MG63 (cell line): Measurements from ENCODE around the gene NKX1-1. TPM values are rescaled to one million over a fixed set of nuclear protein-coding genes. Genes with fewer than 3 reads are reported as not detected.

Source experiments
- DNase-seq: peaks from one replicate; pipeline ENCODE4 v3.0.0-alpha.2; 2020
- H3K27me3 ChIP-seq: fragments of 250-450 bp; sonication (Bioruptor Pico); 2 replicates; pipeline ENCODE4 v1.5.1; 2020; ENCODE audit warnings: mild to moderate bottlenecking, moderate library complexity
- H3K36me3 ChIP-seq: fragments of 250-450 bp; sonication (Bioruptor Pico); 2 replicates; pipeline ENCODE4 v1.5.1; 2020; ENCODE audit warnings: mild to moderate bottlenecking, moderate library complexity
- H3K4me3 ChIP-seq: fragments of 250-450 bp; sonication (Bioruptor Pico); 2 replicates; pipeline ENCODE4 v1.5.1; 2020; ENCODE audit warnings: mild to moderate bottlenecking, moderate library complexity
- H3K9me3 ChIP-seq: fragments of 250-450 bp; sonication (Bioruptor Pico); 2 replicates; pipeline ENCODE4 v1.5.1; 2020; ENCODE audit warnings: mild to moderate bottlenecking, moderate library complexity
- total RNA-seq: library from RNA; depleted of rRNA; stranded (reverse); fragments of >200 nt; shearing (Covaris generic); gene quantifications from 2 replicates; pipeline ENCODE4 v1.2.3, GENCODE V29; 2014; ENCODE audit warnings: low replicate concordance

The NKX1-1 gene
- total RNA-seq, 1 experiment from 2014 or later: not detected

GRCh38 chr4:1419708-1420107 lies 13.5 kb upstream of the NKX1-1 start:
- DNase-seq: no peak
- Histone ChIP-seq H3K36me3 (no peaks in the 10 kb centered on the region), H3K4me3 (no peak overlapping the region), H3K9me3 (no peaks in the 10 kb centered on the region), H3K27me3 (peaks cover 7% of the 10 kb centered on the region; the same call in 1 of the 2 replicates)

- no peak overlapping the region for H3K4me3 ChIP-seq
- DNase-seq: no peak
- no peaks in the 10 kb centered on the region for H3K9me3 ChIP-seq
- H3K36me3 ChIP-seq: no peaks in the 10 kb centered on the region
- peaks cover 5% of the 10 kb centered on the region; the same call in 1 of the 2 replicates for H3K27me3 ChIP-seq
These were observed 12.4 kb upstream of the NKX1-1 start for GRCh38 chr4:1418494-1419285.

GRCh38 chr4:1417522-1418390 lies 11.5 kb upstream of the NKX1-1 start:
- DNase-seq: no peak
- Histone ChIP-seq H3K36me3 (no peaks in the 10 kb centered on the region), H3K27me3 (peaks cover 12% of the 10 kb centered on the region; the same call in 1 of the 2 replicates), H3K4me3 (no peak overlapping the region), H3K9me3 (no peaks in the 10 kb centered on the region)

GRCh38 chr4:1416948-1417260 lies 10.7 kb upstream of the NKX1-1 start:
- DNase-seq: no peak
- no peaks in the 10 kb centered on the region for H3K36me3 ChIP-seq
- H3K4me3 ChIP-seq: no peak overlapping the region
- H3K9me3 ChIP-seq: no peaks in the 10 kb centered on the region
- peaks cover 8% of the 10 kb centered on the region; the same call in 1 of the 2 replicates for H3K27me3 ChIP-seq

- H3K36me3 ChIP-seq: no peaks in the 10 kb centered on the region
- no peak overlapping the region for H3K4me3 ChIP-seq
- DNase-seq: no peak
- no peaks in the 10 kb centered on the region for H3K9me3 ChIP-seq
- peaks cover 8% of the 10 kb centered on the region; the same call in 1 of the 2 replicates for H3K27me3 ChIP-seq
These were observed 10.1 kb upstream of the NKX1-1 start for GRCh38 chr4:1416051-1416947.

- no peaks in the 10 kb centered on the region for H3K36me3 ChIP-seq
- DNase-seq: no peak
- H3K4me3 ChIP-seq: no peak overlapping the region
- no peaks in the 10 kb centered on the region for H3K9me3 ChIP-seq
- peaks cover 8% of the 10 kb centered on the region; the same call in 1 of the 2 replicates for H3K27me3 ChIP-seq
These were observed 9.4 kb upstream of the NKX1-1 start for GRCh38 chr4:1415681-1415981.

- Histone ChIP-seq H3K9me3 (no peaks in the 10 kb centered on the region), H3K27me3 (peaks cover 8% of the 10 kb centered on the region; the same call in 1 of the 2 replicates), H3K36me3 (no peaks in the 10 kb centered on the region), H3K4me3 (no peak overlapping the region)
- no peak for DNase-seq
These were observed 8.8 kb upstream of the NKX1-1 start for GRCh38 chr4:1414831-1415680.

- peaks cover 9% of the 10 kb centered on the region; the same call in 1 of the 2 replicates for H3K27me3 ChIP-seq
- no peaks in the 10 kb centered on the region for H3K36me3 ChIP-seq
- no peaks in the 10 kb centered on the region for H3K9me3 ChIP-seq
- no peak for DNase-seq
- no peak overlapping the region for H3K4me3 ChIP-seq
These were observed 7.6 kb upstream of the NKX1-1 start for GRCh38 chr4:1413687-1414479.

GRCh38 chr4:1413204-1413663 lies 7.0 kb upstream of the NKX1-1 start:
- DNase-seq: no peak
- H3K9me3 ChIP-seq: no peaks in the 10 kb centered on the region
- no peak overlapping the region for H3K4me3 ChIP-seq
- H3K36me3 ChIP-seq: no peaks in the 10 kb centered on the region
- H3K27me3 ChIP-seq: peaks cover 15% of the 10 kb centered on the region; the same call in 1 of the 2 replicates

- no peaks in the 10 kb centered on the region for H3K9me3 ChIP-seq
- DNase-seq: no peak
- peaks cover 18% of the 10 kb centered on the region; the same call in 1 of the 2 replicates for H3K27me3 ChIP-seq
- H3K4me3 ChIP-seq: no peak overlapping the region
- H3K36me3 ChIP-seq: no peaks in the 10 kb centered on the region
These were observed 6.3 kb upstream of the NKX1-1 start for GRCh38 chr4:1412376-1413203.

- H3K4me3 ChIP-seq: no peak overlapping the region
- peaks cover 26% of the 10 kb centered on the region for H3K27me3 ChIP-seq
- H3K9me3 ChIP-seq: no peaks in the 10 kb centered on the region
- H3K36me3 ChIP-seq: no peaks in the 10 kb centered on the region
- no peak for DNase-seq
These were observed 5.5 kb upstream of the NKX1-1 start for GRCh38 chr4:1411436-1412375.

- H3K9me3 ChIP-seq: no peaks in the 10 kb centered on the region
- no peaks in the 10 kb centered on the region for H3K36me3 ChIP-seq
- peaks cover 28% of the 10 kb centered on the region for H3K27me3 ChIP-seq
- DNase-seq: peak; percentile 26
- no peak overlapping the region for H3K4me3 ChIP-seq
These were observed 4.5 kb upstream of the NKX1-1 start for GRCh38 chr4:1410491-1411325.
